HG03039 (cell line): ENCODE results near the gene CELF2.
"Not testable (repeated sequence)": the region's sequence is repeated elsewhere in the genome, so short reads cannot be mapped to it uniquely, and the experiment has no call there.

Experiments used
- ATAC-seq: cut with Tn5 transposase; IDR thresholded peaks from one replicate; pipeline ENCODE4 v1.9.1; 2021; ENCODE audit warnings: mild to moderate bottlenecking, moderate library complexity; ENCODE audit not compliant: unreplicated experiment

Gene CELF2

GRCh38 chr10:11120711-11121110 lies 103.0 kb downstream of the CELF2 start:
- ATAC-seq: no peak

GRCh38 chr10:11123892-11124291 lies 106.2 kb downstream of the CELF2 start:
- ATAC-seq: not testable (repeated sequence)

GRCh38 chr10:11125004-11125403 lies 107.3 kb downstream of the CELF2 start:
- no peak for ATAC-seq

GRCh38 chr10:11127017-11127416 lies 109.3 kb downstream of the CELF2 start:
- not testable (repeated sequence) for ATAC-seq

GRCh38 chr10:11131112-11131639 lies 113.5 kb downstream of the CELF2 start:
- ATAC-seq: no peak

GRCh38 chr10:11134411-11134810 lies 116.7 kb downstream of the CELF2 start:
- no peak for ATAC-seq

GRCh38 chr10:11135709-11136108 lies 118.0 kb downstream of the CELF2 start:
- no peak for ATAC-seq

GRCh38 chr10:11138314-11139033 lies 120.8 kb downstream of the CELF2 start:
- ATAC-seq: no peak

- no peak for ATAC-seq
Measured at GRCh38 chr10:11140963-11141362, 123.3 kb downstream of the CELF2 start.

- no peak for ATAC-seq
Measured at GRCh38 chr10:11141571-11142091, 124.0 kb downstream of the CELF2 start.

GRCh38 chr10:11142777-11143176 lies 125.1 kb downstream of the CELF2 start:
- no peak for ATAC-seq

- ATAC-seq: no peak
Measured at GRCh38 chr10:11143242-11143641, 125.6 kb downstream of the CELF2 start.

- ATAC-seq: peak; percentile 11
Measured at GRCh38 chr10:11144626-11145494, 127.2 kb downstream of the CELF2 start.

GRCh38 chr10:11145495-11145855 lies 127.8 kb downstream of the CELF2 start:
- ATAC-seq: peak; percentile 64

- ATAC-seq: no peak
Measured at GRCh38 chr10:11146402-11147171, 128.9 kb downstream of the CELF2 start.

GRCh38 chr10:11147722-11148121 lies 130.1 kb downstream of the CELF2 start:
- ATAC-seq: no peak

- ATAC-seq: no peak
Measured at GRCh38 chr10:11148142-11149028, 130.7 kb downstream of the CELF2 start.

- no peak for ATAC-seq
Measured at GRCh38 chr10:11149807-11150141, 132.1 kb downstream of the CELF2 start.

- no peak for ATAC-seq
Measured at GRCh38 chr10:11150231-11150731, 132.6 kb downstream of the CELF2 start.

- ATAC-seq: no peak
Measured at GRCh38 chr10:11150879-11151415, 133.3 kb downstream of the CELF2 start.
